Neural cell (in vitro differentiated cells): Measurements from ENCODE around the gene DHX29. TPM values are rescaled to one million over a fixed set of nuclear protein-coding genes. Genes with fewer than 3 reads are reported as not detected.

ENCODE experiments used
- H2AFZ ChIP-seq: fragments of 200-600, 300-800 bp; sonication (generic), shearing (Covaris generic); 2 replicates; pipeline ENCODE4 v1.6.0; 2014; ENCODE audit warnings: low read depth, mild to moderate bottlenecking, antibody characterized with exemption, low read length, moderate library complexity
- H3F3A ChIP-seq: fragments of 200-600 bp; shearing (Covaris generic); 2 replicates; pipeline ENCODE4 v1.6.1; 2016; ENCODE audit warnings: mild to moderate bottlenecking, moderate library complexity, mixed read lengths, antibody characterized with exemption, low read length; ENCODE audit not compliant: insufficient read depth, poor library complexity, severe bottlenecking
- H3K27ac ChIP-seq: fragments of 200-600, 300-800 bp; sonication (generic), shearing (Covaris generic); 2 replicates; pipeline ENCODE4 v1.5.1; 2014; ENCODE audit warnings: mild to moderate bottlenecking, low read length, moderate library complexity
- H3K27me3 ChIP-seq: fragments of 300-800, 200-600 bp; sonication (generic), shearing (Covaris generic); 2 replicates; pipeline ENCODE4 v1.6.0; 2014; ENCODE audit warnings: mild to moderate bottlenecking, low read depth, low read length, moderate library complexity; ENCODE audit not compliant: insufficient read depth
- H3K36me3 ChIP-seq: fragments of 300-800, 200-600 bp; sonication (generic), shearing (Covaris generic); 2 replicates; pipeline ENCODE4 v1.5.1; 2014; ENCODE audit warnings: mild to moderate bottlenecking, antibody characterized with exemption, low read length, moderate library complexity; ENCODE audit not compliant: insufficient read depth
- H3K4me2 ChIP-seq: fragments of 300-800, 200-600 bp; sonication (generic), shearing (Covaris generic); 2 replicates; pipeline ENCODE4 v1.6.0; 2014; ENCODE audit warnings: mild to moderate bottlenecking, low read length
- H3K4me3 ChIP-seq: fragments of 300-800, 200-600 bp; sonication (generic), shearing (Covaris generic); 2 replicates; pipeline ENCODE4 v1.5.1; 2014; ENCODE audit warnings: mild to moderate bottlenecking, low read length, moderate library complexity
- H3K79me2 ChIP-seq: fragments of 200-600 bp; shearing (Covaris generic); replicated peaks from 2 replicates; pipeline ENCODE4 v1.6.0; 2014; ENCODE audit warnings: mild to moderate bottlenecking, low read length, moderate library complexity; ENCODE audit not compliant: insufficient read depth
- H3K9ac ChIP-seq: fragments of 300-800, 200-600 bp; sonication (generic), shearing (Covaris generic); 2 replicates; pipeline ENCODE4 v1.6.1; 2016; ENCODE audit warnings: mild to moderate bottlenecking, low read length, mixed read lengths
- H3K9me2 ChIP-seq: fragments of 200-600 bp; shearing (Covaris generic); 2 replicates; pipeline ENCODE4 v1.6.1; 2016; ENCODE audit warnings: mild to moderate bottlenecking, low read length, mixed read lengths; ENCODE audit not compliant: insufficient read depth
- H3K9me3 ChIP-seq: fragments of 200-600, 300-800 bp; sonication (generic), shearing (Covaris generic); 2 replicates; pipeline ENCODE4 v1.6.1; 2016; ENCODE audit warnings: mild to moderate bottlenecking, mixed run types, low read length, moderate library complexity, mixed read lengths
- H4K20me1 ChIP-seq: fragments of 200-600 bp; shearing (Covaris generic); 2 replicates; pipeline ENCODE4 v1.6.1; 2016; ENCODE audit warnings: mild to moderate bottlenecking, mixed run types; ENCODE audit not compliant: insufficient read depth
- CTCF ChIP-seq: fragments of 450-650 bp; IDR thresholded peaks from 2 replicates; pipeline ENCODE4 v1.5.1; 2014; ENCODE audit warnings: antibody characterized with exemption, mild to moderate bottlenecking, moderate library complexity; ENCODE audit not compliant: poor library complexity, severe bottlenecking
- EP300 ChIP-seq: fragments of 450-650 bp; conservative IDR thresholded peaks from 2 replicates; pipeline ENCODE4 v1.6.1; 2014; ENCODE audit warnings: antibody characterized with exemption, mild to moderate bottlenecking, moderate library complexity; ENCODE audit not compliant: poor library complexity, severe bottlenecking
- EZH2 ChIP-seq: fragments of 200-600, 300-800 bp; shearing (Covaris generic), sonication (generic); IDR thresholded peaks from 2 replicates; pipeline ENCODE4 v1.6.1; 2014; ENCODE audit warnings: antibody characterized with exemption, low read length, borderline replicate concordance, mild to moderate bottlenecking; ENCODE audit not compliant: insufficient read depth, poor library complexity, severe bottlenecking
- MXI1 ChIP-seq: fragments of 450-650 bp; conservative IDR thresholded peaks from 2 replicates; pipeline ENCODE4 v1.6.1; 2014; ENCODE audit warnings: antibody characterized with exemption, mild to moderate bottlenecking; ENCODE audit not compliant: poor library complexity, severe bottlenecking
- POLR2AphosphoS5 ChIP-seq: IDR thresholded peaks from 2 replicates; pipeline ENCODE4 v1.6.1; 2012
- RAD21 ChIP-seq: fragments of 450-650 bp; conservative IDR thresholded peaks from 2 replicates; pipeline ENCODE4 v1.6.1; 2014; ENCODE audit warnings: antibody characterized with exemption, mild to moderate bottlenecking, moderate library complexity
- REST ChIP-seq: IDR thresholded peaks from 2 replicates; pipeline ENCODE4 v1.6.1; 2012; ENCODE audit warnings: borderline replicate concordance
- SMC3 ChIP-seq: fragments of 450-650 bp; conservative IDR thresholded peaks from 2 replicates; pipeline ENCODE4 v1.6.1; 2014; ENCODE audit warnings: antibody characterized with exemption, mild to moderate bottlenecking, moderate library complexity; ENCODE audit not compliant: poor library complexity
- TAF1 ChIP-seq: IDR thresholded peaks from 2 replicates; pipeline ENCODE4 v1.6.1; 2012; ENCODE audit warnings: low read depth
- polyA plus RNA-seq: library from polyadenylated mRNA; depleted of rRNA; stranded (reverse); fragments of >200 nt; gene quantifications from 2 replicates; pipeline ENCODE4 v1.2.3, GENCODE V29; 2014

Gene DHX29
- polyA plus RNA-seq, 1 donor from 2014 or later: 48.1 TPM

GRCh38 chr5:55231029-55231918, 76.2 kb downstream of the DHX29 start:
- H3K27ac ChIP-seq: no peak overlapping the region
- peaks cover 86% of the 10 kb centered on the region for H3K27me3 ChIP-seq
- no peaks in the 10 kb centered on the region for H4K20me1 ChIP-seq
- peaks cover 9% of the 10 kb centered on the region for H3F3A ChIP-seq
- no peaks in the 10 kb centered on the region for H3K79me2 ChIP-seq
- no peaks in the 10 kb centered on the region for H3K9me3 ChIP-seq
- H3K36me3 ChIP-seq: no peaks in the 10 kb centered on the region
- no peaks in the 10 kb centered on the region for H3K9me2 ChIP-seq
- no peak overlapping the region for H3K4me2 ChIP-seq
- TF ChIP-seq CTCF (peak; percentile 38), RAD21 (no peak)
- no peak overlapping the region for H2AFZ ChIP-seq
- H3K9ac ChIP-seq: no peak overlapping the region
- H3K4me3 ChIP-seq: peak overlapping the region; percentile 91

- TF ChIP-seq MXI1 (no peak), EP300 (no peak), SMC3 (no peak)
- no peaks in the 10 kb centered on the region for H3K9me2 ChIP-seq
- no peak overlapping the region for H3K4me2 ChIP-seq
- no peaks in the 10 kb centered on the region for H4K20me1 ChIP-seq
- no peaks in the 10 kb centered on the region for H3K9me3 ChIP-seq
- H3K9ac ChIP-seq: no peak overlapping the region
- H3K4me3 ChIP-seq: no peak overlapping the region
- peaks cover 9% of the 10 kb centered on the region for H3F3A ChIP-seq
- no peak overlapping the region for H2AFZ ChIP-seq
- H3K36me3 ChIP-seq: no peaks in the 10 kb centered on the region
- peaks cover 98% of the 10 kb centered on the region for H3K27me3 ChIP-seq
- H3K79me2 ChIP-seq: no peaks in the 10 kb centered on the region
- no peak overlapping the region for H3K27ac ChIP-seq
These were observed 77.3 kb downstream of the DHX29 start for GRCh38 chr5:55230086-55230629.

DNA sequence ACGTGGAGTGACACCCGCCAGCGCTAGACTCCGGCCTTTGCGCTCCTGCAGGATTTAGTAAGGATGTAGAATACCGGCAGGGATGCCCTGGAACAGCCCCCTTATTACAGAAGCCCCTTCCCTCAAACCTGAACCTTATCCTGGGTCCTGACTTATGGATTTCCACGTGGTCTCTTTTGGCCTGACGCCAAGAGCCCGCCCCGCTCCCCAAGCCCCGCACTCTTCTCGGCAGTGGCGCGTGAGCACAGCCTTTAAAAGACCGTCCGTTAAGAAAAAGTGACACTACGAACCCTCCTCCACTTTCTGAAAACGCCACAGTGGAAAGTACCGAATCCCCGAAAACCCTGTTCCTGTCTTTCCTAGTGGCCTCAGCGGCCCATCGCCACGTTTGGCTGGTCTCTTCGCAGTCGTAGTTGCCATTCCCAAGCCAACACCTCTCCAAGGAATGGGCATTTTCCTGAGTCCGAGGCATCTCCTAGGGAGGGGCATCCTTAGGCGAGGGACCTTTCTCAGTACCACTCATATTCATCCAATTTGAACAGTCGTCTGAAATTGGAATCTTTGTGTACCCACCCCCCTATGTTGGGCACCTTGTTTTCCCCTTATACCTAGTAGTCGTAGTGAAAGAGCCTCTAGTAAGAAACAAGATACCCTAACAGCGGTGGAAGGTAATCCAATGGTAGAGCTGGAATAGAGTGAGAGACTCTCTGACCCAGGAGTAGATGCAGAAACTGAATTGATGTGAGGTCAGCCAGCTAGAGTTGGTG, 79.6 kb downstream of the DHX29 start:
- H3K79me2 ChIP-seq: no peaks in the 10 kb centered on the region
- no peak for TF ChIP-seq REST
- no peak for TF ChIP-seq EZH2
- no peak for TF ChIP-seq RAD21
- no peak for TF ChIP-seq MXI1
- TF ChIP-seq SMC3: no peak
- no peak for TF ChIP-seq CTCF
- TF ChIP-seq TAF1: no peak
- no peak for TF ChIP-seq EP300
- TF ChIP-seq POLR2AphosphoS5: no peak
- H2AFZ ChIP-seq: no peak overlapping the region
- H3K27me3 ChIP-seq: peaks cover 100% of the 10 kb centered on the region
- no peaks in the 10 kb centered on the region for H3K9me2 ChIP-seq
- H3K4me2 ChIP-seq: peak overlapping the region; percentile 14
- H4K20me1 ChIP-seq: no peaks in the 10 kb centered on the region
- H3K9me3 ChIP-seq: no peaks in the 10 kb centered on the region
- H3K4me3 ChIP-seq: peak overlapping the region; percentile 70
- H3K9ac ChIP-seq: no peak overlapping the region
- peaks cover 6% of the 10 kb centered on the region for H3F3A ChIP-seq
- H3K27ac ChIP-seq: no peak overlapping the region
- no peaks in the 10 kb centered on the region for H3K36me3 ChIP-seq
